Islet precursor cell (in vitro differentiated cells): ENCODE data around the gene GRID1.

Experiments used
- DNase-seq: peaks from one replicate; pipeline ENCODE4 v3.0.0-alpha.2; 2018

GRID1 gene

DNA sequence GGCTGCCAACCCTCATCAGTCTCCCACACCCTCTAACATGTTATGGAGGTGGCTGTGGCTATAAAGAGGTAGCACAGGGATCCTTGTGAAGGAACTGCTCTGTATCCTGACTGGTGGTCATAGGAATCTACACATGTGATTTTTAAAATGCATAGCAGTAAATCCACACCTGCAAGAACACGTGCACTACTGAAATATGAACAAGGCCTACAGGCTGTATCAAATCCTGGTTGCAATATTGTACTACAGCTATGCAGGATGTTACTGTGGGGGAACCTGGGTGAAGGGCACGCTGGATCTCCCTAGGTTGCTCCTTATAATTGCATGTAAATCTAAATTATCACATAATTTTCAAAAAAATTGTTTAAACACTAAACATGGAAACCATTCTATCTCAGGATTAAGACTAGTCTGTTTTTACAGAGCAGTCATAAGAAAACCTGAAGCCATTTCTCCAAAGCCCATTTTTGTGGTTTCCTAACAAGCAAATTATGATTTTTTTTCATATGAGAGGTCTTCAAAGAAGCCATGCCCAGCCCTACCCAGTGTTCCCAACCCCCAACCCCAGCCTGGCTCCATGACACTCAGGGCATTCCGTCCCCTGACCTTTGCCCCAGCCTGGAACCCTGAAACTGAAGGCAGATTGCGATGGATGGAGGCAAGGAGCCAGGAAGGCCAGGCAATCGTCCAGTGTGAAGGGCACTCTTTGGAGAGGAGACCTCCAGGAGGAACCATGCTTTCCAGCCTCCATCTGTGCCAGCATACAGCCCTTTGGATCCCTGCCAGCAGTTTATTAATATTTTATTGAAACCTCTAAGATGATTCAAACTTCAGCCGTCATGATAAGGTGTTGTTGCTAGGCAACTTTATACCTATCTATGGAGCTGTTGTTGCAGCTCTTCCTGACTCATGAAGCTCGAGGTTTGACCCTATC is 161.0 kb downstream of the GRID1 start:
- no peak for DNase-seq

- DNase-seq: no peak
Observed at GRCh38 chr10:86204421-86205305, 161.9 kb downstream of the GRID1 start.

GRCh38 chr10:86203162-86203905 is 163.3 kb downstream of the GRID1 start:
- DNase-seq: peak; percentile 81

GRCh38 chr10:86202226-86202735 is 164.3 kb downstream of the GRID1 start:
- DNase-seq: no peak

DNA sequence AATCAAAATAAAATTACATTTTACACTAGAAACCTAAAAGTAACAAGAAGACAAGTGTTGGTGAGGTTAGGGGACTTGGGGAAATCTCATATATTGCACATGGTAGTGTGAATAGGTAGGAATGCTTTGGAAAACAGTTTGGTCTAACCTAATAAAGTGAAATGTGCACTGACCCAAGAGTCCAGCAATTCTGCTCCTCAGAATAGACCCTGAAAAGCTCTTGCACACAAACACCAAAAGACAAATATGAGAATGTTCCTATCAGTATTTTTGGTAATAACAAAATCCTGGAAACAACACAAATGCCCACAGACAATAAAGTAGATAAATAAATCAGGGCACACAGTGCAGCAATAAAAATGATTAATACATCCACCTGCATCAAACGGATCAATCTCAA is 165.7 kb downstream of the GRID1 start:
- no peak for DNase-seq

GRCh38 chr10:86200269-86200668 is 166.3 kb downstream of the GRID1 start:
- DNase-seq: no peak

- DNase-seq: no peak
Observed at GRCh38 chr10:86199041-86199440, 167.6 kb downstream of the GRID1 start.

- DNase-seq: no peak
Observed at GRCh38 chr10:86198271-86198670, 168.3 kb downstream of the GRID1 start.

DNA sequence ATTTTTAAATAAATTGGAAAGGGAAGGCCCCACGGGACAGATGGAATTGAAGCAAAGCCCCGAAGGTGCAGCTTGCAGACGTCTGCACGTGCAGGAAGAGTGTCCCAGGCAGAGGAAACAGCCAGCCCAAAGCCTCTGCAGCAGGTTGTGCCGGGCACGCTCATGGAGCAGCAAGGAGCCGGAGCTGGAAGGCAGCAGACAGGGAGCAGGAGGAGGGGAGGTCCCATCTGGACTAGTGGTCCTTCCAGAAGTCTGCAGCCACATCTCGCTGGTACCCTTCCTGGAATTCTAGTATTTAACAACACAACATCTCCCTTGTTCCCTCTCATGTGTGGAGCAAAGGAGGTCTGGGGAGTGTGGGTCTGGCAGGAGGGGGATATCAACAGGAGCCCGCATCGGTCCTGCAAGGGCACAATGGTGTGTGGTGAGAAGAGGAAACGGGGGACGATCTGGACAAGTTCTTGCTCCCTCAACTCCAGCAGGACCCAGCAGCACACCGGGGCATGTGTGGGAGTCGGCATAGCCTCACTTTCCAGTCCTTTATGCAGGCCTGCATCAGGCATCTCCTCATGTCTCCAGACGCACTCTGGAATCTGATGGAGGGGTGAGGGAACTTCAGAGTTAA is 169.3 kb downstream of the GRID1 start:
- peak; percentile 35 for DNase-seq

GRCh38 chr10:86195521-86196157 is 171.0 kb downstream of the GRID1 start:
- DNase-seq: no peak

DNA sequence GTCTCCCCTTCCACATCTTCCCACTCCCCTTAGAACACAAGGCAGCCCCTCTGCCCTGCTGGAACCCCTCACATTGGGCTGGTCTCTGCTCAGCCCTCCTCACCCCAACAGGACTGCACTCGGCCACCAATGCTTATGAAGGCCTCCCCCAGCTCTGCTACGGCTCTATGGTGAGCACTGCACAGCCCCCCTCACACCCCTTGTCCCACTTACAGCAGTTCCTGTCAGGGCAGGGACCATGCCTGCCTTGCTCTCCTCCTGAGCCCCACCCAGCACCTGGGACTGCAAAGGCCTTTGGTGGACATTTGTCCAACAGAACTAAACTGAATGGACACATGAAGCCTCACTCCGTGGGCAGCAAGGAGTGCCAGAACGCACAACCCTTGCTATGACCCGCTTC is 171.9 kb downstream of the GRID1 start:
- DNase-seq: no peak

GRCh38 chr10:86193841-86194240 is 172.8 kb downstream of the GRID1 start:
- DNase-seq: no peak

GRCh38 chr10:86192691-86193090 is 173.9 kb downstream of the GRID1 start:
- no peak for DNase-seq

DNA sequence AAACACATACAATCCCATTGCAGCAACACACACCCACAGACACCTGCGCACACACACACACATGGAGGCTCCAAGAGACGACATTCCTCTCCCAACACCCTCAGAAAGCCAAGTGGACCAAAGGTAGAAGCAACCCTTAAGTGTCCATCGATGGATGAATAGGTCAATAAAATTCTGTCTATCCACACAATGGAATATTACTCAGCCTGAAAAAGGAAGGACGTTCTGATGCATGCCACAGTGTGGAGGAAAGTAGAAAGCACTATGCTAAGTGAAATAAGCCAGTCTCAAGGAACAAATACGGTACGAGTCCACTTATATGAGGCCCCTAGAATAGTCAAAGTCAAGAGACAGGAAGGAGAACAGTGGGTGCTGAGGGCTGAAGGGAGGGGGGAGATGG is 174.4 kb downstream of the GRID1 start:
- no peak for DNase-seq

- DNase-seq: no peak
Observed at GRCh38 chr10:86191686-86192085, 174.9 kb downstream of the GRID1 start.

DNA sequence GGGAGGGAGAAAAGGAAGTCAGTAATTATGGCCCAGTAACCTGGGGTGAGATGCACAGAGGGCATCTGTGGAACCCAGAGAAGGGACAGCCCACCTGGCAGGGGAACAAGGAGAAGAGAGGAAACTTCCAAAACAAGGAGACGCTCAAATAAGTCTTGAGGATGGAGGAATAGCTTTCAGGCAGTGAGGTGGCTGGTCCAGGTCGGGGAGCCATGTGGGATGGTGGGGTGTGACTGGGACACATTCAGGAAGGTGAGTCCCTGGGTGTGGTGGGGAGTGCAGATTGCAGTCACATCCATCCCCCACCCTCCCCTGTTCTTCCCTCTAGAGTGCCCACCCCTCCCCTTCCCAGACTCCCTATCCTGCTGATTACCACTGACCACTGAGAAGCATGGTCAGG is 175.4 kb downstream of the GRID1 start:
- no peak for DNase-seq

- DNase-seq: no peak
Observed at GRCh38 chr10:86190291-86190690, 176.3 kb downstream of the GRID1 start.

DNA sequence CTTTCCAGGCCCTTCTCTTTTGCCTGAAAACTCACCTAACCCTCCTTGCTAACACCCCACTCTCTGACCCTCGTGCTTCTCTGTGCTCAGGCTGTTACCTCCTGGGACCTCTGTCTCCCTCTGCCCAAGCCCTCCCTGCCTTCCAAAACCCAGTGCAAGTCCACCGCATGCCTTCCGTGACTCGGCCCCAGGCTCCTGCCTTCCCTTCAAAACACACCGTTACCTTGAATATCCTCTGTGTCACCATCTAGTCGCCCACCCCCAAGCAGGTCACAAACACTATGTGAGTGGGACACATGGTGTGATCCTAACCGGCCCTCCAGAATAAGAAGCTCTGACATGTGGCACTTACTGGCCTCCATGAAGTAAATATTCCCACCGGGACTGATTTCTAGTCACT is 176.7 kb downstream of the GRID1 start:
- DNase-seq: no peak

GRCh38 chr10:86188796-86189558 is 177.6 kb downstream of the GRID1 start:
- DNase-seq: no peak

- no peak for DNase-seq
Observed at GRCh38 chr10:86188326-86188725, 178.3 kb downstream of the GRID1 start.
